NOMO-1 (cell line): Measurements from ENCODE around the gene METTL17.
"Not testable (repeated sequence)": the region's sequence is repeated elsewhere in the genome, so short reads cannot be mapped to it uniquely, and the experiment has no call there.

Experiments
- DNase-seq, 2 experiments: peaks; one replicate each; lab custom pipeline; 2025; ENCODE audit not compliant: unreplicated experiment in 2 of 2; lab: John Stamatoyannopoulos, UW

METTL17 gene

GRCh38 chr14:20989787-20990600, at the start of gene METTL17:
Gene METTL17, plus strand, starts transcription at chr14:20989980. Its CDS starts 23 bp downstream, at chr14:20990003.
- DNase-seq, result peak; percentile 97 to 98

- DNase-seq, result peak; percentile 15 to 41
These were observed 44.6 kb upstream of the METTL17 start for GRCh38 chr14:20945146-20945545.

GRCh38 chr14:20946707-20947106, 43.1 kb upstream of the METTL17 start:
- not testable (repeated sequence) for DNase-seq

GRCh38 chr14:20954736-20955537, 34.8 kb upstream of the METTL17 start, which contains the start of gene RNASE2:
Gene RNASE2, plus strand, starts transcription at chr14:20955487. Its CDS starts 285 bp downstream, at chr14:20955772.
- DNase-seq, result peak; percentile 90 to 93

- peak; percentile 90 to 93 for DNase-seq
These were observed 34.3 kb upstream of the METTL17 start for GRCh38 chr14:20955538-20955873.

GRCh38 chr14:20956376-20956976, 33.3 kb upstream of the METTL17 start:
- no peak for DNase-seq

- peak; percentile 30 to 33 for DNase-seq
These were observed 30.8 kb upstream of the METTL17 start for GRCh38 chr14:20958946-20959345.

GRCh38 chr14:20969336-20969735, 20.4 kb upstream of the METTL17 start:
- DNase-seq, result no peak

GRCh38 chr14:20970647-20970982, 19.2 kb upstream of the METTL17 start:
- DNase-seq, result peak in 1 of 2 experiments; percentile 64

GRCh38 chr14:20970983-20971704, 18.6 kb upstream of the METTL17 start:
- peak; percentile 81 to 92 for DNase-seq

- no peak for DNase-seq
These were observed 18.1 kb upstream of the METTL17 start for GRCh38 chr14:20971705-20972021.

- no peak for DNase-seq
These were observed 16.3 kb upstream of the METTL17 start for GRCh38 chr14:20973501-20973900.

- DNase-seq, result no peak
These were observed 13.5 kb upstream of the METTL17 start for GRCh38 chr14:20976291-20976690.

GRCh38 chr14:20978687-20979086, 11.1 kb upstream of the METTL17 start:
- no peak for DNase-seq

- DNase-seq, result no peak
These were observed 8.9 kb upstream of the METTL17 start for GRCh38 chr14:20980906-20981305.

- no peak for DNase-seq
These were observed 7.0 kb upstream of the METTL17 start for GRCh38 chr14:20982646-20983369.

- DNase-seq, result peak; percentile 19 to 43
These were observed 4.1 kb upstream of the METTL17 start for GRCh38 chr14:20985650-20986049.

- DNase-seq, result peak; percentile 10 to 44
These were observed 3.0 kb upstream of the METTL17 start for GRCh38 chr14:20986811-20987210.

- DNase-seq, result peak; percentile 67 to 72
These were observed 886 bp upstream of the METTL17 start for GRCh38 chr14:20988717-20989470.

GRCh38 chr14:20989471-20989786, 351 bp upstream of the METTL17 start:
- DNase-seq, result no peak
